Neural progenitor cell (in vitro differentiated cells): ENCODE results near the gene PTCH1.

ENCODE experiments used
- EZH2 ChIP-seq: fragments of 200-600 bp; sonication (generic); IDR thresholded peaks from 2 replicates; pipeline ENCODE4 v1.6.1; 2017; ENCODE audit warnings: antibody characterized with exemption, mild to moderate bottlenecking, moderate library complexity
- EZH2phosphoT487 ChIP-seq: fragments of 200-600 bp; sonication (generic); IDR thresholded peaks from 2 replicates; pipeline ENCODE4 v1.6.1; 2017; ENCODE audit warnings: antibody characterized with exemption
- TF ChIP-seq, protein P1 (sequence below): fragments of 200-600 bp; sonication (generic); IDR thresholded peaks from 2 replicates; pipeline ENCODE4 v1.5.1; 2017; ENCODE audit warnings: antibody characterized with exemption, mild to moderate bottlenecking

DNA sequence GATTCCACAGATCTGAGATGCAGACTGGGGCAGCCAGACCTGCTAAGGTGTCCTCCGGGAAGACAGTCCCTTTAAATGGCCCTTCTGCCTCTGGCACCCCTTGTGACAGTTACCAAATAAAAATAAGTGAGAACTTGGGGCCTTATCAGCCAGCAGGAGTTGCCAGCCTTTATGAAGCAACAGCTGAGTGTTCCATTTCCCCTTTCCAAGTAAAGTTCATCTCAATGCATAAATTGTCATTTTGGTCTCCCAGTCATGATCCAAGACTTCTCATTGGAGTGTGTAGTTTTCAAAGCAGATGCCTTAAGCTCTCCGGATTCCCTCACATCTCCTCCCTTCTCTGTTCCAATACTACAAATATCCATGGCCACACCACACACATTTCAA is 4.1 kb downstream of the PTCH1 start:
- TF ChIP-seq, protein P1, sequence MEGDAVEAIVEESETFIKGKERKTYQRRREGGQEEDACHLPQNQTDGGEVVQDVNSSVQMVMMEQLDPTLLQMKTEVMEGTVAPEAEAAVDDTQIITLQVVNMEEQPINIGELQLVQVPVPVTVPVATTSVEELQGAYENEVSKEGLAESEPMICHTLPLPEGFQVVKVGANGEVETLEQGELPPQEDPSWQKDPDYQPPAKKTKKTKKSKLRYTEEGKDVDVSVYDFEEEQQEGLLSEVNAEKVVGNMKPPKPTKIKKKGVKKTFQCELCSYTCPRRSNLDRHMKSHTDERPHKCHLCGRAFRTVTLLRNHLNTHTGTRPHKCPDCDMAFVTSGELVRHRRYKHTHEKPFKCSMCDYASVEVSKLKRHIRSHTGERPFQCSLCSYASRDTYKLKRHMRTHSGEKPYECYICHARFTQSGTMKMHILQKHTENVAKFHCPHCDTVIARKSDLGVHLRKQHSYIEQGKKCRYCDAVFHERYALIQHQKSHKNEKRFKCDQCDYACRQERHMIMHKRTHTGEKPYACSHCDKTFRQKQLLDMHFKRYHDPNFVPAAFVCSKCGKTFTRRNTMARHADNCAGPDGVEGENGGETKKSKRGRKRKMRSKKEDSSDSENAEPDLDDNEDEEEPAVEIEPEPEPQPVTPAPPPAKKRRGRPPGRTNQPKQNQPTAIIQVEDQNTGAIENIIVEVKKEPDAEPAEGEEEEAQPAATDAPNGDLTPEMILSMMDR, result no peak
- TF ChIP-seq EZH2, result no peak
- TF ChIP-seq EZH2phosphoT487, result no peak
